ENCODE measurements around the gene COX7A2L. TPM values are rescaled to one million over a fixed set of nuclear protein-coding genes. Genes with fewer than 3 reads are reported as not detected.
A peak's percentile ranks its signal among the peaks of the same experiment; 100 is the strongest.

Gene COX7A2L
- total RNA-seq, 1 donor from 2014 or later: 80.7 TPM

DNA sequence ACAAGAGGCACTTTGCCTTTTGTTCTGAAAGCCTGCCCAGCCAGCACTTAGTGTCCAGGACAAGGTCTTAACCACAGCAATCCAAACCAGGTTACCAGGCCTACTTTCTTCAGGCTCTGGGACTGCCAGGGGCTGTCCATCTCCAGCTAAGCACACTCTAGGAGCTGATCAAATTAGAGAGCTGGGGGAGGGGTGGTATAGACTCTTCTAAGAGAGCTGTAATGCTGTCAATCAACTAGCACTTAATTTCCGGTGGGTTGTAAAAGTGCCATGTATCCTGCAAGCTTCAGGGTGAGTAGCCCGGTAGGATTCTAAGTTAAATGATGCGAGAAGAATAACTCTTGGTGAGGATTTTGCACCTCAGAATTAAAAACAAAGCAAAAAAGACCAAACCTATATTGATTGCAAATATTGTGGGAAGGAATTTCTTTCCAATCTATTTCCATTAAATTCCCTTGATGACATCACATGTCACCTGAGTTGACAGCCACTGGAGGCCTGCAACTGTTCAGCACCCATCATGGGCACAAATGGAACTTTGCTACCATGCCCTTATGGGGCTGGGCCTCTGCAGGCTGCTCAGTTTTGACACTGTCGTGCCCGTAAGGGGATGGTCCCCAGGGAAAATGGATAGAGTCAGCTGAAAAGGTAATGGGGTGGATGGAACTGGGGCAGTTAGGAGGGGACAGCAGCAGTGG is 8.7 kb upstream of the COX7A2L start:
- Histone ChIP-seq H3K4me1 (peaks cover 14% of the 10 kb centered on the region), H3K9me3 (no peaks in the 10 kb centered on the region), H3K36me3 (no peaks in the 10 kb centered on the region), H3K4me3 (no peak overlapping the region), H3K27me3 (no peaks in the 10 kb centered on the region), H3K27ac (peak overlapping the region; percentile 52)
- intact Hi-C loops (cut with DNase I): no loop called here
- TF ChIP-seq, protein P1, sequence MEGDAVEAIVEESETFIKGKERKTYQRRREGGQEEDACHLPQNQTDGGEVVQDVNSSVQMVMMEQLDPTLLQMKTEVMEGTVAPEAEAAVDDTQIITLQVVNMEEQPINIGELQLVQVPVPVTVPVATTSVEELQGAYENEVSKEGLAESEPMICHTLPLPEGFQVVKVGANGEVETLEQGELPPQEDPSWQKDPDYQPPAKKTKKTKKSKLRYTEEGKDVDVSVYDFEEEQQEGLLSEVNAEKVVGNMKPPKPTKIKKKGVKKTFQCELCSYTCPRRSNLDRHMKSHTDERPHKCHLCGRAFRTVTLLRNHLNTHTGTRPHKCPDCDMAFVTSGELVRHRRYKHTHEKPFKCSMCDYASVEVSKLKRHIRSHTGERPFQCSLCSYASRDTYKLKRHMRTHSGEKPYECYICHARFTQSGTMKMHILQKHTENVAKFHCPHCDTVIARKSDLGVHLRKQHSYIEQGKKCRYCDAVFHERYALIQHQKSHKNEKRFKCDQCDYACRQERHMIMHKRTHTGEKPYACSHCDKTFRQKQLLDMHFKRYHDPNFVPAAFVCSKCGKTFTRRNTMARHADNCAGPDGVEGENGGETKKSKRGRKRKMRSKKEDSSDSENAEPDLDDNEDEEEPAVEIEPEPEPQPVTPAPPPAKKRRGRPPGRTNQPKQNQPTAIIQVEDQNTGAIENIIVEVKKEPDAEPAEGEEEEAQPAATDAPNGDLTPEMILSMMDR (IDR thresholded peaks at IDR 0.05): no peak
- no peak for DNase-seq
- ATAC-seq: no peak

GRCh38 chr2:42368817-42369531 is 8.0 kb upstream of the COX7A2L start:
- no peaks in the 10 kb centered on the region for H3K27me3 ChIP-seq
- H3K9me3 ChIP-seq: no peaks in the 10 kb centered on the region
- H3K36me3 ChIP-seq: no peaks in the 10 kb centered on the region
- TF ChIP-seq, protein P1 (IDR thresholded peaks at IDR 0.05): no peak
- intact Hi-C loops (cut with DNase I): no loop called here
- DNase-seq (no peak), ATAC-seq (peak; percentile 56)
- peak overlapping the region; percentile 52 for H3K27ac ChIP-seq
- H3K4me1 ChIP-seq: peaks cover 14% of the 10 kb centered on the region
- H3K4me3 ChIP-seq: no peak overlapping the region

DNA sequence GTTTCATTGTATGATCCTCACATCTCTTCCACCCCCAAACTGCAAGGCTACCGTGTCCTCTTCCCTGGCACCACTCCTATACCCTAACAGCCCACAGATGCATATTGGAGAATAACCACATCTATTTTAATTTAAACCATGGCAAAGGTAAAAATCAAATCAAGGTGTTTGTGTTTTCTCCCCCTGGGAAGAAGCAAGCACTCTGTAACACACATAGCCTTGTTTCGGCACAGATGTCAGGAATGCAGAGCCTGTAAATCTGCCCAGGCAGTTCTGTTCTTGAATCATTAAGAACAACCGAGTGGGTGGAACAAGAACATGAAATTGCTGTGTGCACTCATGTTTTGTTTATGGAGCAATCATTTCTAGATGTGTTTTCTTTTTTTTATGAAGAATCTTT is 6.8 kb upstream of the COX7A2L start:
- peak overlapping the region; percentile 5 for H3K4me3 ChIP-seq

DNA sequence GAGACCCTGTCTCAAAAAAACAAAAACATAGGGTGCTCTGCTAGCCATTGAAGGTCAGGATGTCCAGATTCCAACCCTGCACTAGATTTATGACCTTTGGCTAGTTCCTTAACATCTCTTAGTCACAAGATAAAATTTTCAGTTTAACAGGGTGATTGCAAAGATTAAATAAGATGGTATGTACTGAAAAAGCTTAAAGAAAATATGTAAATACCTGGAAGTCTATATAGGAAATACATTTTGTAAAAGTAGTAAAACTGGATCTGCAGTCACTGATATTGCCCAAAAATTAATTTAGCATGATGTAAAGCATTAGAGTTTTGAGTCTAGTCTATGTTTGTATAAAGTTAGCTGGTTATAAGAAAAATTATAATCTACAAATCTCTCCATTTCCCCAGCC is 5.4 kb upstream of the COX7A2L start:
- intact Hi-C loops (cut with DNase I): no loop called here
- no peaks in the 10 kb centered on the region for H3K27me3 ChIP-seq
- H3K36me3 ChIP-seq: no peaks in the 10 kb centered on the region
- H3K4me3 ChIP-seq: no peak overlapping the region
- TF ChIP-seq, protein P1 (IDR thresholded peaks at IDR 0.05): no peak
- DNase-seq (no peak), ATAC-seq (no peak)
- peaks cover 14% of the 10 kb centered on the region for H3K4me1 ChIP-seq
- no peak overlapping the region for H3K27ac ChIP-seq
- no peaks in the 10 kb centered on the region for H3K9me3 ChIP-seq

More for the DNA sequence above, 6.8 kb upstream of the COX7A2L start:
- H3K27ac ChIP-seq: peak overlapping the region; percentile 52
- no peaks in the 10 kb centered on the region for H3K9me3 ChIP-seq
- no peaks in the 10 kb centered on the region for H3K27me3 ChIP-seq
- TF ChIP-seq, protein P1 (IDR thresholded peaks at IDR 0.05): no peak
- no peak for DNase-seq
- intact Hi-C loops (cut with DNase I): no loop called here
- peak; percentile 61 for ATAC-seq
- peaks cover 14% of the 10 kb centered on the region for H3K4me1 ChIP-seq
- H3K36me3 ChIP-seq: no peaks in the 10 kb centered on the region

DNA sequence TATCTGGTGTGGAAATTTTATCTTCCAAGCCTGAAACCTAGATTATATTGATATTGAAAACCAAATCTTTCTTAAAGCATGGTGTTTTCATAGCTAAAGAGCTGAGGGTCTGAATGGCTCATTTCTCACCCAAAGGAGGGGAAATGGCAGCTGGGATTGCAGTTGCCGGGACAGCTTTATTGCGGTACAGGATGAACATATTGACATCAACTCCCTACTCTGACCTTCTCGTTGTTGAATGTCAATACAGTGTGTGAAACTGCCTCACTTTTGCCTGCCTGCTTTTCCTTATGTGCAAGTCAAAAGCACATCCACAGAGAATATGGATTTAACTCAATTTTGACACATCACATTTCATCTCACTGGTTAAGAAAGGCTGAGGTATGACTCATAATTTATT is 3.6 kb upstream of the COX7A2L start:
- no peak overlapping the region for H3K27ac ChIP-seq
- H3K4me1 ChIP-seq: peaks cover 17% of the 10 kb centered on the region
- H3K36me3 ChIP-seq: no peaks in the 10 kb centered on the region
- no peak for DNase-seq
- no peaks in the 10 kb centered on the region for H3K9me3 ChIP-seq
- ATAC-seq: no peak
- intact Hi-C loops (cut with DNase I): no loop called here
- TF ChIP-seq, protein P1 (IDR thresholded peaks at IDR 0.05): no peak
- H3K4me3 ChIP-seq: no peak overlapping the region
- no peaks in the 10 kb centered on the region for H3K27me3 ChIP-seq
